CD4-positive, alpha-beta memory T cell (primary cell): ENCODE data around the gene SENP6. TPM values are rescaled to one million over a fixed set of nuclear protein-coding genes. Genes with fewer than 3 reads are reported as not detected.
"Not testable (repeated sequence)": the region's sequence is repeated elsewhere in the genome, so short reads cannot be mapped to it uniquely, and the experiment has no call there.

Experiments
- CTCF ChIA-PET: fragments of 350-600 bp; sonication (Branson Sonifier 250); formaldehyde crosslinking; loops from one replicate; lab custom pipeline; 2021; ENCODE audit warnings: inconsistent platforms; ENCODE audit not compliant: partially characterized antibody; lab: Charles Lee
- POLR2A ChIA-PET: fragments of 350-600 bp; sonication (Branson Sonifier 250); formaldehyde crosslinking; loops from one replicate; lab custom pipeline; 2021; ENCODE audit not compliant: partially characterized antibody; lab: Charles Lee
- DNase-seq, 5 donors: peaks; one replicate each; pipeline versions ENCODE4 v3.0.0 to v3.0.0-alpha.2; 2020 to 2022; ENCODE audit warnings: mixed read lengths in 1 of 5
- H3K27ac ChIP-seq: one replicate; pipeline ENCODE4 v1.7.0; 2013; ENCODE audit warnings: low read depth, low read length
- H3K27me3 ChIP-seq: 2 replicates; pipeline ENCODE4 v1.7.0; 2013; ENCODE audit warnings: mild to moderate bottlenecking, low read length, moderate library complexity; ENCODE audit not compliant: insufficient read depth
- H3K36me3 ChIP-seq: 2 replicates; pipeline ENCODE4 v1.7.0; 2013; ENCODE audit warnings: mild to moderate bottlenecking, low read length, moderate library complexity; ENCODE audit not compliant: insufficient read depth
- H3K4me1 ChIP-seq: 2 replicates; pipeline ENCODE4 v1.7.0; 2013; ENCODE audit warnings: mild to moderate bottlenecking, low read length, moderate library complexity; ENCODE audit not compliant: insufficient read depth
- H3K4me3 ChIP-seq, 2 donors: one replicate each; pipeline ENCODE4 v1.7.0; 2013; ENCODE audit warnings: low read length in 2 of 2, mild to moderate bottlenecking in 1 of 2
- H3K9me3 ChIP-seq, 2 donors: one replicate each; pipeline ENCODE4 v1.7.0; 2013; ENCODE audit warnings: low read length in 2 of 2, control low read depth in 1 of 2; ENCODE audit not compliant: control insufficient read depth in 1 of 2
- H3K27ac Mint-ChIP-seq, 7 donors: one replicate each; pipeline ENCODE4 v1.8.0; 2020 to 2021; ENCODE audit warnings: mixed read lengths in 7 of 7, mild to moderate bottlenecking in 6 of 7, inconsistent platforms in 3 of 7, moderate library complexity in 3 of 7
- H3K27me3 Mint-ChIP-seq, 2 donors: one replicate each; pipeline ENCODE4 v1.8.0; 2020 to 2021; ENCODE audit warnings: mixed read lengths in 2 of 2
- H3K36me3 Mint-ChIP-seq, 2 donors: one replicate each; pipeline ENCODE4 v1.8.0; 2020 to 2021; ENCODE audit warnings: mixed read lengths in 2 of 2, inconsistent platforms in 1 of 2, mild to moderate bottlenecking in 1 of 2
- H3K4me1 Mint-ChIP-seq, 4 donors: one replicate each; pipeline ENCODE4 v1.8.0; 2020 to 2021; ENCODE audit warnings: mixed read lengths in 4 of 4, mild to moderate bottlenecking in 1 of 4
- H3K4me3 Mint-ChIP-seq, 8 donors: one replicate each; pipeline ENCODE4 v1.8.0; 2020 to 2021; ENCODE audit warnings: mixed read lengths in 8 of 8, mild to moderate bottlenecking in 7 of 8, moderate library complexity in 6 of 8, inconsistent platforms in 3 of 8
- H3K9me3 Mint-ChIP-seq, 8 donors: one replicate each; pipeline ENCODE4 v1.8.0; 2020 to 2021; ENCODE audit warnings: mixed read lengths in 8 of 8, mild to moderate bottlenecking in 5 of 8, inconsistent platforms in 3 of 8, moderate library complexity in 1 of 8
- intact Hi-C: fragments of 100-400 bp; cut with micrococcal nuclease; formaldehyde crosslinking; loops from one replicate; pipeline ENCODE4 v1.15.1; 2023
- polyA plus RNA-seq, 2 donors: library from polyadenylated mRNA; unstranded; fragments of 300-500 nt; fragmentation: Illumina TruSeq; gene quantifications; one replicate each; pipeline ENCODE4 v1.2.3, GENCODE V29; 2021
- total RNA-seq, 2 experiments: library from RNA; stranded (reverse); gene quantifications; one replicate each; pipeline ENCODE4 v1.2.3, GENCODE V29; 2021

Gene SENP6
- total and polyA plus RNA-seq, 4 experiments from 2014 or later, result 36.2 to 134 (median 101) TPM

DNA sequence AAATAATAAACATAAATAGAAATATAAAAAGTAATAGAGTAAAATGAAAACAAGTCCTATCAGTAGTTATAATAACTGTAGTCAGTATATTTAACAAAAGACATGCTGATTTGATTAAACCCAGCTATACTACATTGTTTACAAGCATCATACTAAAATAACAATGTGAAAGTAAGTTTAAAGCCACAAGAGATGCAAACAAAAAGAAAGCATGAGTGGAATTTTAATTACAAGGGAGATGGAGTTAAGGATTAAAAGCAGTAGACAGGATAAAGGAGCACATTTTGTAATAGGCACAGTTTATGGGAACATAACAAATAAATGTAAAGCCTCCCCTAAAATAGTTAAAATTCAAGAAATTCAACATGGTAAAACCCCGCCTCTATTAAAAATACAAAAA is 41.5 kb downstream of the SENP6 start:
- POLR2A ChIA-PET, result no interaction called here
- H3K4me3 Mint-ChIP-seq, result no peak overlapping the region
- no peaks in the 10 kb centered on the region for H3K27me3 Mint-ChIP-seq
- intact Hi-C loops, result no loop called here
- H3K36me3 Mint-ChIP-seq, result peaks cover 43 to 46% of the 10 kb centered on the region in 2 donors
- no peak overlapping the region for H3K4me3 ChIP-seq
- no peak overlapping the region for H3K27ac ChIP-seq
- peaks cover 13% of the 10 kb centered on the region for H3K36me3 ChIP-seq
- CTCF ChIA-PET, result no interaction called here
- H3K27ac Mint-ChIP-seq, result peak overlapping the region in 1 of 7 donors; percentile 30
- no peak for DNase-seq
- no peaks in the 10 kb centered on the region for H3K27me3 ChIP-seq
- H3K4me1 ChIP-seq, result no peaks in the 10 kb centered on the region
- H3K4me1 Mint-ChIP-seq, result peaks cover 0 to 9% (median 4%) of the 10 kb centered on the region in 4 donors
- H3K9me3 Mint-ChIP-seq, result no peaks in the 10 kb centered on the region
- no peaks in the 10 kb centered on the region for H3K9me3 ChIP-seq

DNA sequence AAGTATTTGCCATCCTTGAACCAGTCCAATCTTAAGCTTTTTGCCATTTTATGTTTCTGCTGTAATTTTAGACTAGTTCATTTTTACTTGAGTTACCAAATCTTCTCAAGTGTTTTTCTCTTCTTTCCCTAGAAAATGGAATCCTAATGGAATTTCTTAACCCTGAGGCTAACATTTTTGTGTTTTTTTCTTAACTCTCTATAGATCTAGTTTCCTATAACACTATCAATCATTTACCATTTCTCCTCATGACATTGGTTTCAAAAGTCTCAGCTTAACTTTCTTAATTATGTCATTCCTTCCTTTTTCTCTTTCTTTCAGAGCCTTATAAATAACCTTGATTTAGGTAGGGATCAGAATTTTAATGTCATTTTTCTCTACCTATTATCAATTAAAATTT is 54.8 kb downstream of the SENP6 start:
- no peaks in the 10 kb centered on the region for H3K9me3 ChIP-seq
- POLR2A ChIA-PET, result no interaction called here
- intact Hi-C loops, result no loop called here
- Mint-ChIP-seq H3K4me1 (peaks cover 0 to 10% (median 6%) of the 10 kb centered on the region in 4 donors), H3K4me3 (no peak overlapping the region), H3K36me3 (peaks cover 54 to 73% of the 10 kb centered on the region in 2 donors), H3K27ac (peak overlapping the region in 2 of 7 donors; percentile 74 to 82), H3K27me3 (no peaks in the 10 kb centered on the region), H3K9me3 (no peaks in the 10 kb centered on the region)
- no peaks in the 10 kb centered on the region for H3K4me1 ChIP-seq
- peaks cover 28% of the 10 kb centered on the region for H3K36me3 ChIP-seq
- CTCF ChIA-PET, result interaction anchor here (1.5 kb wide), 1 partner anchor 22 kb away, joined by 3 read pairs; no protein-coding TSS in a partner anchor
- H3K4me3 ChIP-seq, result no peak overlapping the region
- H3K27ac ChIP-seq, result no peak overlapping the region
- DNase-seq, result no peak
- H3K27me3 ChIP-seq, result no peaks in the 10 kb centered on the region

DNA sequence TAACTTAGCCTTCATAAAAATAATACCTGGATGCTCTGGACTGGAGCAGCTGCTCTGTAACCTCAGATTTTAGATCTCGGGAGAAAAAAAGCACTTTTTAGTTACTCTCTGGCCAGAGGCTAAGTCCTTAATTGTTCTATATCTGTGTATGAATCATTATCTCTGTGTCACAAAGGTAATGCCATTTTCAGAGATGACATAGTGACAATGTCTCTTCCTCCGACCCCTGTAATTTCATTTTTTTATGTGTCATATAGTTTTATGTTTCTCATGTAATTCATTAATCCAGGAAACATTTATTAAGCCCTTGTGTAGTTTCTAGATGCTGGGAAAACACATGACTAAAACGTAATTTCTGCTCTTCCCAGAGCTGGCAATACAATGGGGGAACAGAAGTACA is 55.6 kb downstream of the SENP6 start:
- no peaks in the 10 kb centered on the region for H3K4me1 ChIP-seq
- H3K4me1 Mint-ChIP-seq, result peaks cover 0 to 10% (median 6%) of the 10 kb centered on the region in 4 donors
- peaks cover 58 to 72% of the 10 kb centered on the region in 2 donors for H3K36me3 Mint-ChIP-seq
- POLR2A ChIA-PET, result no interaction called here
- H3K9me3 Mint-ChIP-seq, result no peaks in the 10 kb centered on the region
- H3K27me3 Mint-ChIP-seq, result no peaks in the 10 kb centered on the region
- DNase-seq, result no peak
- H3K27ac Mint-ChIP-seq, result peak overlapping the region in 3 of 7 donors; percentile 4 to 51 (median 13)
- H3K36me3 ChIP-seq, result peaks cover 28% of the 10 kb centered on the region
- no peak overlapping the region for H3K27ac ChIP-seq
- H3K9me3 ChIP-seq, result no peaks in the 10 kb centered on the region
- H3K4me3 Mint-ChIP-seq, result no peak overlapping the region
- H3K27me3 ChIP-seq, result no peaks in the 10 kb centered on the region
- intact Hi-C loops, result no loop called here
- CTCF ChIA-PET, result interaction anchor here (1.0 to 1.5 kb wide), 3 partner anchors 21 to 389 kb away, joined by 3 read pairs; no protein-coding TSS in a partner anchor
- no peak overlapping the region for H3K4me3 ChIP-seq

DNA sequence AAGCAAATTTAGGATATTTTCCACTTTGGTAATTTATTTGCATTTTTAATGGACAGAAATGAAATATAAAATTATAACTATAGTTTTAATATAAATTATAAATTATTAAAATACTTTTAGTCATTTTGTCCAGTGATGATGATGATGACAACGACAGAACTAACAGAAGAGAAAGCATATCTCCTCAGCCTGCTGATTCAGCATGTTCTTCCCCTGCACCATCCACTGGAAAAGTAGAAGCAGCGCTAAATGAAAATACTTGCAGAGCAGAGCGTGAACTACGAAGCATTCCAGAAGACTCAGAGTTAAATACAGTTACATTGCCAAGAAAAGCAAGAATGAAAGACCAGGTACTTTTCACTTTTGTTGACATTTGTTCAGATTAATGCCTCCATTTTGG is 64.9 kb downstream of the SENP6 start:
- no peaks in the 10 kb centered on the region for H3K9me3 Mint-ChIP-seq
- POLR2A ChIA-PET, result no interaction called here
- no peaks in the 10 kb centered on the region for H3K4me1 ChIP-seq
- H3K27ac ChIP-seq, result no peak overlapping the region
- no peaks in the 10 kb centered on the region for H3K27me3 ChIP-seq
- peaks cover 16% of the 10 kb centered on the region for H3K36me3 ChIP-seq
- H3K9me3 ChIP-seq, result no peaks in the 10 kb centered on the region
- no peak for DNase-seq
- H3K4me3 Mint-ChIP-seq, result no peak overlapping the region
- CTCF ChIA-PET, result no interaction called here
- intact Hi-C loops, result no loop called here
- H3K27ac Mint-ChIP-seq, result peak overlapping the region in 1 of 7 donors; percentile 12
- H3K27me3 Mint-ChIP-seq, result no peaks in the 10 kb centered on the region
- H3K4me3 ChIP-seq, result no peak overlapping the region
- peaks cover 0 to 1% (median 0%) of the 10 kb centered on the region in 4 donors for H3K4me1 Mint-ChIP-seq
- peaks cover 45 to 58% of the 10 kb centered on the region in 2 donors for H3K36me3 Mint-ChIP-seq

DNA sequence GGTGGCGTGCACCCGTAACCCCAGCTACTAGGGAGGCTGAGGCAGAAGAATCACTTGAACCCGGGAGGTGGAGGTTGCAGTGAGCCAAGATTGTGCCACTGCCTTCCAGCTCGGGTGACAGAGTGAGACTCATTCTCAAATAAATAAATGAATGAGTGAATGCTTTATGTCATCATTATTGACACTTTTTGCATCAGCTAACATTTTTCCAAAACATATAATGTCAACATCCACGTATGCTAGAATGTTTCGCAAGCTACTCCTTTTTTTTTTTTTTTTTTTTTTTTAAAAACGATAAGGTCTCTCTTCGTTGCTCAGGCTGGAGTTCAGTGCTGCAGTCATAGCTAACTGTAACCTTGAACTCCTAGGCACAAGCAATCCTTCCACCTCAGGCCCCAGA is 72.2 kb downstream of the SENP6 start:
- Histone ChIP-seq H3K4me3 (no peak overlapping the region), H3K27ac (no peak overlapping the region), H3K4me1 (no peaks in the 10 kb centered on the region), H3K27me3 (no peaks in the 10 kb centered on the region), H3K36me3 (peaks cover 20% of the 10 kb centered on the region), H3K9me3 (no peaks in the 10 kb centered on the region)
- no peak for DNase-seq
- ChIA-PET POLR2A (no interaction called here), CTCF (interaction anchor here (0.6 kb wide), 1 partner anchor 383 kb away, joined by 3 read pairs; no protein-coding TSS in a partner anchor)
- no peaks in the 10 kb centered on the region for H3K9me3 Mint-ChIP-seq
- intact Hi-C loops, result no loop called here
- H3K27me3 Mint-ChIP-seq, result no peaks in the 10 kb centered on the region
- peaks cover 38 to 55% of the 10 kb centered on the region in 2 donors for H3K36me3 Mint-ChIP-seq
- H3K27ac Mint-ChIP-seq, result no peak overlapping the region
- H3K4me1 Mint-ChIP-seq, result no peaks in the 10 kb centered on the region
- H3K4me3 Mint-ChIP-seq, result no peak overlapping the region

DNA sequence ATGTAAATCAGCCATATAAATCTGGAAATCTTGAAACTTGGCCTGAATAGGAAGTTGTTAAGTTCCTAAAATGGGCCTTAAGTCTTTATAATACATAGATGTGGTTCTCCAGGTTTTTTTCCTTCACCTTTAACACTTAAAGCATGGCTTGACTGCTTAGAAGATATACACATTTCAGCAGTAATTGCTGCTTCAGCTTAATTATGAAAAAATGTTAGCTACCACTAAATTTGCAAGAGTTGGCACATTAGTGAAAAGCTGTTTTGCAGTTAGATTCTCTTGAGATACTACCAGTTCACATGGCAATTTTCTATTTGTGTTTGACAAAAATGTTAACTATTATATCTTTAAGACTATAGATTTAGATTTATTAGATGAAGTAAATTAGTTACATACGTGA is 74.7 kb downstream of the SENP6 start:
- no peak for DNase-seq
- Mint-ChIP-seq H3K27ac (no peak overlapping the region), H3K27me3 (no peaks in the 10 kb centered on the region), H3K4me1 (no peaks in the 10 kb centered on the region), H3K36me3 (peaks cover 56 to 71% of the 10 kb centered on the region in 2 donors), H3K9me3 (peaks cover 0 to 13% (median 7%) of the 10 kb centered on the region in 8 donors), H3K4me3 (no peak overlapping the region)
- Histone ChIP-seq H3K27ac (no peak overlapping the region), H3K36me3 (peaks cover 38% of the 10 kb centered on the region), H3K4me3 (no peak overlapping the region), H3K9me3 (no peaks in the 10 kb centered on the region), H3K27me3 (no peaks in the 10 kb centered on the region), H3K4me1 (no peaks in the 10 kb centered on the region)
- ChIA-PET POLR2A (no interaction called here), CTCF (no interaction called here)
- intact Hi-C loops, result no loop called here

DNA sequence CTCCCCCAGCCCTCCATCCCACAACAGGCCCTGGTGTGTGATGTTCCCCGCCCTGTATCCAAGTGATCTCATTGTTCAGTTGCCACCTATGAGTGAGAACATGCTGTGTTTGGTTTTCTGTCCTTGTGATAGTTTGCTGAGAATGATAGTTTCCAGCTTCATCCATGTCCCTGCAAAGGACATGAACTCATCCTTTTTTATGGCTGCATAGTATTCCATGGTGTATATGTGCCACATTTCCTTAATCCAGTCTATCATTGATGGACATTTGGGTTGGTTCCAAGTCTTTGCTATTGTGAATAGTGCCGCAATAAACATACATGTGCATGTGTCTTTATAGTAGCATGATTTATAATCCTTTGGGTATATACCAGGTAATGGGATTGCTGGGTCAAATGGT is 80.9 kb downstream of the SENP6 start:
- H3K36me3 ChIP-seq, result peaks cover 46% of the 10 kb centered on the region
- peaks cover 96 to 97% of the 10 kb centered on the region in 2 donors for H3K36me3 Mint-ChIP-seq

More for the DNA sequence above, 80.9 kb downstream of the SENP6 start:
- H3K4me3 ChIP-seq, H3K9me3 ChIP-seq, CTCF ChIA-PET, H3K27me3 ChIP-seq, DNase-seq, H3K4me3 Mint-ChIP-seq, H3K4me1 ChIP-seq, POLR2A ChIA-PET, H3K27me3 Mint-ChIP-seq, H3K27ac ChIP-seq, H3K27ac Mint-ChIP-seq, intact Hi-C loops: not testable (repeated sequence)
- H3K4me1 Mint-ChIP-seq, result peaks cover 16 to 31% (median 23%) of the 10 kb centered on the region in 4 donors
- peaks cover 2 to 28% (median 22%) of the 10 kb centered on the region in 8 donors for H3K9me3 Mint-ChIP-seq
